NCI-H187 (cell line): Measurements from ENCODE around the gene TMEM214.
"Not testable (repeated sequence)": the region's sequence is repeated elsewhere in the genome, so short reads cannot be mapped to it uniquely, and the experiment has no call there.

ENCODE experiments used
- DNase-seq, 2 experiments: peaks; one replicate each; lab custom pipeline; 2025; lab: John Stamatoyannopoulos, UW

TMEM214 gene

GRCh38 chr2:27070653-27071276, 38.0 kb downstream of the TMEM214 start:
- DNase-seq = no peak

- DNase-seq = peak; percentile 86 to 95
These were observed 38.7 kb downstream of the TMEM214 start, which contains the start of gene OST4 for GRCh38 chr2:27071277-27071989. OST4 (minus strand) TSS chr2:27071654.

- DNase-seq = no peak
These were observed 39.4 kb downstream of the TMEM214 start for GRCh38 chr2:27071990-27072830.

- no peak for DNase-seq
These were observed 40.2 kb downstream of the TMEM214 start for GRCh38 chr2:27072920-27073319.

GRCh38 chr2:27073782-27074181, 41.0 kb downstream of the TMEM214 start:
- DNase-seq = no peak

GRCh38 chr2:27074738-27075565, 42.2 kb downstream of the TMEM214 start:
- DNase-seq = no peak

GRCh38 chr2:27075566-27075871, 42.8 kb downstream of the TMEM214 start:
- DNase-seq = not testable (repeated sequence)

- DNase-seq = no peak
These were observed 43.6 kb downstream of the TMEM214 start for GRCh38 chr2:27076323-27076722.

- no peak for DNase-seq
These were observed 44.5 kb downstream of the TMEM214 start for GRCh38 chr2:27077231-27077630.

- DNase-seq = no peak
These were observed 45.8 kb downstream of the TMEM214 start, which contains the start of gene EMILIN1 for GRCh38 chr2:27078267-27079194. EMILIN1 (plus strand) TSS chr2:27078615; CDS start chr2:27079066, 451 bp downstream.

- no peak for DNase-seq
These were observed 46.7 kb downstream of the TMEM214 start for GRCh38 chr2:27079233-27080139.

GRCh38 chr2:27080140-27080469, 47.3 kb downstream of the TMEM214 start:
- DNase-seq = no peak

- no peak for DNase-seq
These were observed 47.8 kb downstream of the TMEM214 start for GRCh38 chr2:27080603-27080936.

- DNase-seq = no peak
These were observed 49.4 kb downstream of the TMEM214 start for GRCh38 chr2:27081984-27082772.

- no peak for DNase-seq
These were observed 50.1 kb downstream of the TMEM214 start for GRCh38 chr2:27082773-27083409.

- no peak for DNase-seq
These were observed 50.9 kb downstream of the TMEM214 start for GRCh38 chr2:27083410-27084296.

- no peak for DNase-seq
These were observed 51.7 kb downstream of the TMEM214 start for GRCh38 chr2:27084297-27085061.
